Endothelial cell of umbilical vein (primary cell): ENCODE results near the gene CBLN1. TPM values are rescaled to one million over a fixed set of nuclear protein-coding genes. Genes with fewer than 3 reads are reported as not detected.

Experiments
- BruUV-seq: library from RNA; stranded (reverse); fragments of 400-500 nt; replicated peaks from 2 replicates; lab custom pipeline; 2021; lab: Mats Ljungman, UMichigan
- CTCF ChIA-PET: fragments of 300-600, 350-600 bp; sonication (Branson Sonifier 250); formaldehyde crosslinking; loops from one replicate; lab custom pipeline; 2021; ENCODE audit warnings: antibody characterized with exemption, inconsistent platforms; lab: Charles Lee
- POLR2A ChIA-PET: fragments of 300-600, 350-600 bp; sonication (Branson Sonifier 250); formaldehyde crosslinking; loops from one replicate; lab custom pipeline; 2021; ENCODE audit warnings: antibody characterized with exemption, inconsistent platforms; lab: Charles Lee
- DNase-seq: peaks from one replicate; pipeline ENCODE4 v3.0.0-alpha.2; 2011; ENCODE audit warnings: low read depth, low spot score
- FAIRE-seq: peaks from 2 replicates; lab custom pipeline; 2011; peaks lifted over from hg19 to GRCh38; lab: Jason Lieb, UNC
- H2AFZ ChIP-seq: 2 replicates; pipeline ENCODE4 v1.6.0; 2012; ENCODE audit warnings: low read depth, low read length, control low read depth, inconsistent platforms
- H3K27ac ChIP-seq: 2 replicates; pipeline ENCODE4 v1.5.1; 2011; ENCODE audit warnings: low read depth, mild to moderate bottlenecking, control low read depth, low read length, moderate library complexity; ENCODE audit not compliant: insufficient read depth
- H3K27me3 ChIP-seq, 2 experiments: 2 replicates each; pipeline versions ENCODE4 v1.6.0 to v1.6.1; 2011; ENCODE audit warnings: low read length in 2 of 2, mixed read lengths in 1 of 2; ENCODE audit not compliant: control insufficient read depth in 2 of 2, insufficient read depth in 2 of 2
- H3K36me3 ChIP-seq, 2 experiments: 2 replicates in 1 of 2; 3 replicates in 1 of 2; pipeline ENCODE4 v1.5.1; 2011; ENCODE audit warnings: low read length in 2 of 2, mild to moderate bottlenecking in 1 of 2, moderate library complexity in 1 of 2; ENCODE audit not compliant: control insufficient read depth in 2 of 2, insufficient read depth in 2 of 2; ENCODE audit errors: extremely low read depth in 1 of 2
- H3K4me1 ChIP-seq: 3 replicates; pipeline ENCODE4 v1.5.1; 2011; ENCODE audit warnings: mild to moderate bottlenecking, low read length; ENCODE audit not compliant: control insufficient read depth, insufficient read depth; ENCODE audit errors: extremely low read depth
- H3K4me2 ChIP-seq: 2 replicates; pipeline ENCODE4 v1.6.1; 2011; ENCODE audit warnings: low read length, control low read depth, mixed read lengths; ENCODE audit not compliant: insufficient read depth
- H3K4me3 ChIP-seq, 3 experiments: fragments of 200-600 bp in 1 of 3; sonication (generic), shearing (Covaris generic) in 1 of 3; replicated peaks in 1 of 3; 2 replicates each; pipeline ENCODE4 v1.5.1; 2011 to 2016; ENCODE audit warnings: control low read depth in 3 of 3, low read length in 3 of 3, mild to moderate bottlenecking in 2 of 3, inconsistent platforms in 1 of 3, low read depth in 1 of 3, moderate library complexity in 1 of 3; ENCODE audit not compliant: insufficient read depth in 1 of 3
- H3K79me2 ChIP-seq: 2 replicates; pipeline ENCODE4 v1.6.0; 2012; ENCODE audit warnings: low read length, inconsistent platforms; ENCODE audit not compliant: control insufficient read depth, insufficient read depth
- H3K9ac ChIP-seq: replicated peaks from 2 replicates; pipeline ENCODE3; 2011; ENCODE audit warnings: low read length, control low read depth; ENCODE audit not compliant: insufficient read depth; ENCODE audit errors: extremely low read depth
- H3K9me1 ChIP-seq: replicated peaks from 3 replicates; pipeline ENCODE4 v1.6.0; 2011; ENCODE audit warnings: mild to moderate bottlenecking, low read length; ENCODE audit not compliant: control insufficient read depth, insufficient read depth; ENCODE audit errors: extremely low read depth
- H3K9me3 ChIP-seq: replicated peaks from 2 replicates; pipeline ENCODE4 v1.5.1; 2012; ENCODE audit warnings: low read length, inconsistent platforms; ENCODE audit not compliant: control insufficient read depth, insufficient read depth
- H4K20me1 ChIP-seq: replicated peaks from 2 replicates; pipeline ENCODE3; 2011; ENCODE audit warnings: mild to moderate bottlenecking, low read length; ENCODE audit not compliant: control insufficient read depth, insufficient read depth; ENCODE audit errors: extremely low read depth
- EZH2 ChIP-seq: IDR thresholded peaks from 2 replicates; pipeline ENCODE4 v1.6.1; 2012; ENCODE audit warnings: borderline replicate concordance, low read depth, mild to moderate bottlenecking, moderate library complexity, low read length, inconsistent platforms; ENCODE audit not compliant: severe bottlenecking
- FOS ChIP-seq: IDR thresholded peaks from 2 replicates; pipeline ENCODE4 v1.6.1; 2011; ENCODE audit warnings: mild to moderate bottlenecking, low read length, moderate library complexity, borderline replicate concordance; ENCODE audit not compliant: insufficient read depth
- GATA2 ChIP-seq: IDR thresholded peaks from 2 replicates; pipeline ENCODE4 v1.7.0; 2011; ENCODE audit warnings: low read depth, mild to moderate bottlenecking, moderate library complexity, mixed read lengths, low read length; ENCODE audit not compliant: insufficient read length, insufficient read depth
- JUN ChIP-seq: IDR thresholded peaks from 2 replicates; pipeline ENCODE4 v1.6.1; 2011; ENCODE audit warnings: borderline replicate concordance, low read depth; ENCODE audit not compliant: insufficient read length, insufficient read depth
- MAX ChIP-seq: IDR thresholded peaks from 2 replicates; pipeline ENCODE4 v1.6.1; 2011; ENCODE audit not compliant: insufficient read depth, insufficient read length
- MYC ChIP-seq: IDR thresholded peaks from one replicate; pipeline ENCODE4 v1.6.1; 2011; ENCODE audit warnings: mild to moderate bottlenecking, low read depth, low read length
- POLR2A ChIP-seq: IDR thresholded peaks from 2 replicates; pipeline ENCODE4 v1.6.1; 2012; ENCODE audit warnings: low read depth, mild to moderate bottlenecking, control low read depth, low read length
- POLR2AphosphoS5 ChIP-seq: IDR thresholded peaks from 2 replicates; pipeline ENCODE4 v1.6.1; 2012; ENCODE audit warnings: low read depth, mild to moderate bottlenecking, control low read depth, low read length, moderate library complexity; ENCODE audit not compliant: insufficient read depth
- dilution Hi-C: fragments of 300-500 bp; cut with MboI; formaldehyde crosslinking; loops from one replicate; pipeline ENCODE4 v1.15.0; 2019; ENCODE audit warnings: low sequenced_read_pairs; ENCODE audit not compliant: extremely low pct_ligation_motif_present
- intact Hi-C: fragments of 100-400 bp; cut with micrococcal nuclease; formaldehyde crosslinking; loops from one replicate; pipeline ENCODE4 v1.10.0; 2022
- polyA plus RNA-seq, 4 experiments: library from polyadenylated mRNA; depleted of rRNA in 3 of 4; stranded (reverse) in 3 of 4; unstranded in 1 of 4; fragments of >200 nt; gene quantifications; 2 replicates each; pipeline versions ENCODE4 v1.2.1 to v1.2.3, GENCODE V29; 2011 to 2012; ENCODE audit warnings: missing spikeins in 1 of 4
- total RNA-seq: library from RNA; stranded (reverse); gene quantifications from 2 replicates; pipeline ENCODE4 v1.2.3, GENCODE V29; 2021
- TF ChIP-seq, protein P1 (sequence below), 2 donors: IDR thresholded peaks; 1 replicate in 1 of 2; 2 replicates in 1 of 2; pipeline ENCODE4 v1.5.1; 2011; ENCODE audit warnings: low read length in 2 of 2, mild to moderate bottlenecking in 2 of 2, moderate library complexity in 2 of 2, control low read depth in 1 of 2, inconsistent platforms in 1 of 2, low read depth in 1 of 2; ENCODE audit not compliant: insufficient read depth in 1 of 2; ENCODE audit errors: extremely low read depth in 1 of 2

The CBLN1 gene
- total and polyA plus RNA-seq, 2 donors (not counting 3 experiments of a cell fraction or from before 2014, with no cell fraction given): not detected

DNA sequence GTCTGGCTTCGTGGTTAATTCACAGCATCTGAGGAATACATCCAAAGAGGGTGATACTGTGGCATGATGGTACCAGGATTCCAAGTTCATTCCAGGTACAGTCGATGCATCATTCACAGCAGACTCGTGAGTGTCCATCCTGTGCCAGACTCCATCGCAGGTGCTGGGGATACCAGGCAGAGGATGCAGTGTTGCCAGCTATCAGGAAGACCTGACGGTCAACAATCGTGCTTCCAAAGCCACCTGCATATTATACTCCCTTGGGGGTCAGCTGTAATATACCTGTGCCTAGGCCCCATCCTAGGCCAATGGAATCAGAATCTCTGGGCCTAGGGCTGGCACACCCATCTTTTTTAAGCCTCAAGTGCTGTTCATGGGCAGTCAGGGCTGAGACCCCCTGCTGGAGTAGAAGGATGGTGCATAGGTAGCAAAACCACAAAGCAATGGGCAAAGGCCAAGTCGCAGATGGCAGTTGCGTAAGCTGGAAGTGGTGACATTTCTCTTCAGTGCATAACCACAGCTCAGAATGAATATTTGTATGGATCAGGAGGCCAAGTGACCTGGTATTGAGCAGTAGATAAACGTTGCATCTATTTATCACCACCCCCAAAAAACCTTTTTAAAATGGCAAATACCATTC, 49.0 kb upstream of the CBLN1 start:
- no peaks in the 10 kb centered on the region for H4K20me1 ChIP-seq
- FAIRE-seq (no peak), DNase-seq (no peak)
- no peaks in the 10 kb centered on the region for H3K27me3 ChIP-seq
- no peaks in the 10 kb centered on the region for H3K79me2 ChIP-seq
- no peak overlapping the region for H3K27ac ChIP-seq
- no peaks in the 10 kb centered on the region for H3K9me1 ChIP-seq
- TF ChIP-seq EZH2: no peak
- no peak for TF ChIP-seq POLR2A
- no peak for TF ChIP-seq MYC
- TF ChIP-seq JUN: no peak
- TF ChIP-seq GATA2: no peak
- TF ChIP-seq FOS: no peak
- TF ChIP-seq MAX: no peak
- TF ChIP-seq, protein P1, sequence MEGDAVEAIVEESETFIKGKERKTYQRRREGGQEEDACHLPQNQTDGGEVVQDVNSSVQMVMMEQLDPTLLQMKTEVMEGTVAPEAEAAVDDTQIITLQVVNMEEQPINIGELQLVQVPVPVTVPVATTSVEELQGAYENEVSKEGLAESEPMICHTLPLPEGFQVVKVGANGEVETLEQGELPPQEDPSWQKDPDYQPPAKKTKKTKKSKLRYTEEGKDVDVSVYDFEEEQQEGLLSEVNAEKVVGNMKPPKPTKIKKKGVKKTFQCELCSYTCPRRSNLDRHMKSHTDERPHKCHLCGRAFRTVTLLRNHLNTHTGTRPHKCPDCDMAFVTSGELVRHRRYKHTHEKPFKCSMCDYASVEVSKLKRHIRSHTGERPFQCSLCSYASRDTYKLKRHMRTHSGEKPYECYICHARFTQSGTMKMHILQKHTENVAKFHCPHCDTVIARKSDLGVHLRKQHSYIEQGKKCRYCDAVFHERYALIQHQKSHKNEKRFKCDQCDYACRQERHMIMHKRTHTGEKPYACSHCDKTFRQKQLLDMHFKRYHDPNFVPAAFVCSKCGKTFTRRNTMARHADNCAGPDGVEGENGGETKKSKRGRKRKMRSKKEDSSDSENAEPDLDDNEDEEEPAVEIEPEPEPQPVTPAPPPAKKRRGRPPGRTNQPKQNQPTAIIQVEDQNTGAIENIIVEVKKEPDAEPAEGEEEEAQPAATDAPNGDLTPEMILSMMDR (IDR thresholded peaks at IDR 0.05; ENCODE audit: extremely low read depth in 1 of 2, insufficient read depth in 1 of 2, low read depth in 1 of 2, low read length in 2 of 2): no peak
- TF ChIP-seq POLR2AphosphoS5: no peak
- intact Hi-C loops (no loop called here), dilution Hi-C loops (no loop called here)
- H3K4me1 ChIP-seq: no peaks in the 10 kb centered on the region
- H3K4me2 ChIP-seq: no peak overlapping the region
- H3K4me3 ChIP-seq: no peak overlapping the region
- H3K9me3 ChIP-seq: no peaks in the 10 kb centered on the region
- H3K9ac ChIP-seq: no peak overlapping the region
- H3K36me3 ChIP-seq: no peaks in the 10 kb centered on the region
- no peak overlapping the region for H2AFZ ChIP-seq
- POLR2A ChIA-PET: no interaction called here
- CTCF ChIA-PET: no interaction called here
- BruUV-seq: no TSS peak
